H9 (cell line): ENCODE measurements around the gene CAB39. TPM values are rescaled to one million over a fixed set of nuclear protein-coding genes. Genes with fewer than 3 reads are reported as not detected.

Experiments
- DNase-seq: peaks from one replicate; pipeline ENCODE4 v3.0.0-alpha.2; 2017
- H2AFZ ChIP-seq: one replicate; pipeline ENCODE4 v1.6.1; 2013; ENCODE audit warnings: mild to moderate bottlenecking, low read length, control low read depth, moderate library complexity
- H2AK5ac ChIP-seq: 2 replicates; pipeline ENCODE4 v1.6.1; 2013; ENCODE audit warnings: low read length, control low read depth, mixed read lengths; ENCODE audit not compliant: insufficient read length
- H2BK120ac ChIP-seq: one replicate; pipeline ENCODE4 v1.6.1; 2013; ENCODE audit warnings: low read depth, mild to moderate bottlenecking, low read length, control low read depth, inconsistent platforms; ENCODE audit not compliant: poor library complexity, severe bottlenecking
- H2BK12ac ChIP-seq: 2 replicates; pipeline ENCODE4 v1.6.1; 2013; ENCODE audit warnings: low read length, control low read depth, mixed read lengths, low read depth; ENCODE audit not compliant: insufficient read length
- H2BK15ac ChIP-seq: 2 replicates; pipeline ENCODE4 v1.6.1; 2013; ENCODE audit warnings: low read depth, low read length, control low read depth
- H2BK20ac ChIP-seq: one replicate; pipeline ENCODE4 v1.6.1; 2013; ENCODE audit warnings: low read depth, mild to moderate bottlenecking, low read length, control low read depth, inconsistent platforms; ENCODE audit not compliant: poor library complexity, severe bottlenecking
- H2BK5ac ChIP-seq: 2 replicates; pipeline ENCODE4 v1.6.1; 2013; ENCODE audit warnings: low read length, control low read depth, mixed read lengths; ENCODE audit not compliant: insufficient read length
- H3K14ac ChIP-seq: 2 replicates; pipeline ENCODE4 v1.6.1; 2013; ENCODE audit warnings: low read length, control low read depth; ENCODE audit not compliant: insufficient read depth
- H3K18ac ChIP-seq: 2 replicates; pipeline ENCODE4 v1.6.1; 2013; ENCODE audit warnings: low read depth, mild to moderate bottlenecking, mixed read lengths, low read length, control low read depth; ENCODE audit not compliant: insufficient read length
- H3K23ac ChIP-seq: 2 replicates; pipeline ENCODE4 v1.6.1; 2013; ENCODE audit warnings: low read length, control low read depth, mixed read lengths, low read depth; ENCODE audit not compliant: insufficient read length
- H3K23me2 ChIP-seq: 2 replicates; pipeline ENCODE4 v1.6.1; 2013; ENCODE audit warnings: low read depth, mild to moderate bottlenecking, mixed read lengths, low read length, control low read depth; ENCODE audit not compliant: insufficient read length, poor library complexity, severe bottlenecking
- H3K27ac ChIP-seq: 2 replicates; pipeline ENCODE4 v1.5.1; 2013; ENCODE audit warnings: low read length, control low read depth, mixed read lengths, low read depth; ENCODE audit not compliant: insufficient read length
- H3K27me3 ChIP-seq: 2 replicates; pipeline ENCODE4 v1.6.1; 2013; ENCODE audit warnings: low read length, control low read depth, inconsistent platforms; ENCODE audit not compliant: insufficient read depth
- H3K4ac ChIP-seq: 2 replicates; pipeline ENCODE4 v1.6.1; 2013; ENCODE audit warnings: low read depth, mild to moderate bottlenecking, control low read depth, inconsistent platforms, low read length, moderate library complexity
- H3K4me1 ChIP-seq: 2 replicates; pipeline ENCODE4 v1.6.1; 2013; ENCODE audit warnings: low read length, control low read depth, inconsistent platforms; ENCODE audit not compliant: insufficient read depth
- H3K4me2 ChIP-seq: 2 replicates; pipeline ENCODE4 v1.6.1; 2013; ENCODE audit warnings: low read length, control low read depth, mixed read lengths; ENCODE audit not compliant: insufficient read length, insufficient read depth
- H3K56ac ChIP-seq: 2 replicates; pipeline ENCODE4 v1.6.1; 2013; ENCODE audit warnings: low read depth, mild to moderate bottlenecking, mixed read lengths, low read length, control low read depth; ENCODE audit not compliant: insufficient read length
- H3K79me1 ChIP-seq: 2 replicates; pipeline ENCODE4 v1.6.1; 2013; ENCODE audit warnings: low read depth, mild to moderate bottlenecking, moderate library complexity, low read length, control low read depth, inconsistent platforms; ENCODE audit not compliant: insufficient read depth, poor library complexity, severe bottlenecking
- H3K79me2 ChIP-seq: 2 replicates; pipeline ENCODE4 v1.6.1; 2013; ENCODE audit warnings: low read length, control low read depth, inconsistent platforms; ENCODE audit not compliant: insufficient read depth
- H3K9ac ChIP-seq: 2 replicates; pipeline ENCODE4 v1.6.1; 2013; ENCODE audit warnings: low read length, control low read depth, mixed read lengths; ENCODE audit not compliant: insufficient read length; ENCODE audit errors: extremely low read depth
- H3K9me3 ChIP-seq: one replicate; pipeline ENCODE4 v1.6.1; 2013; ENCODE audit warnings: low read depth, low read length, inconsistent platforms; ENCODE audit not compliant: control insufficient read depth
- H3T11ph ChIP-seq: one replicate; pipeline ENCODE4 v1.6.1; 2013; ENCODE audit warnings: mild to moderate bottlenecking, low read length, control low read depth, inconsistent platforms
- H4K20me1 ChIP-seq: one replicate; pipeline ENCODE4 v1.6.1; 2013; ENCODE audit not compliant: control insufficient read depth, insufficient read length, insufficient read depth
- H4K5ac ChIP-seq: 2 replicates; pipeline ENCODE4 v1.6.1; 2013; ENCODE audit warnings: low read depth, mild to moderate bottlenecking, mixed read lengths, low read length, control low read depth; ENCODE audit not compliant: insufficient read length
- H4K8ac ChIP-seq: replicated peaks from 2 replicates; pipeline ENCODE4 v1.6.1; 2013; ENCODE audit warnings: low read length, control low read depth, mixed read lengths, low read depth; ENCODE audit not compliant: insufficient read length
- H4K91ac ChIP-seq: 2 replicates; pipeline ENCODE4 v1.6.1; 2013; ENCODE audit warnings: low read depth, mild to moderate bottlenecking, moderate library complexity, mixed read lengths, low read length, control low read depth; ENCODE audit not compliant: insufficient read length
- H3K27ac Mint-ChIP-seq, 3 experiments: 2 replicates in 2 of 3; 3 replicates in 1 of 3; pipeline ENCODE4 v1.8.0; 2020 to 2021; ENCODE audit warnings: mixed read lengths in 3 of 3, mild to moderate bottlenecking in 1 of 3, moderate library complexity in 1 of 3
- H3K27me3 Mint-ChIP-seq: 2 replicates; pipeline ENCODE4 v1.8.0; 2021; ENCODE audit warnings: low read depth, mild to moderate bottlenecking, moderate library complexity, mixed read lengths
- H3K36me3 Mint-ChIP-seq, 3 experiments: 2 replicates in 2 of 3; 3 replicates in 1 of 3; pipeline ENCODE4 v1.8.0; 2020 to 2021; ENCODE audit warnings: low read depth in 3 of 3, mixed read lengths in 3 of 3; ENCODE audit not compliant: insufficient read depth in 1 of 3
- H3K4me1 Mint-ChIP-seq, 2 experiments: 2 replicates each; pipeline ENCODE4 v1.8.0; 2020; ENCODE audit warnings: mixed read lengths in 2 of 2
- H3K4me3 Mint-ChIP-seq, 2 experiments: 2 replicates in 1 of 2; 3 replicates in 1 of 2; pipeline ENCODE4 v1.8.0; 2020 to 2021; ENCODE audit warnings: mild to moderate bottlenecking in 2 of 2, mixed read lengths in 2 of 2, moderate library complexity in 1 of 2
- H3K9me3 Mint-ChIP-seq, 2 experiments: 2 replicates in 1 of 2; 3 replicates in 1 of 2; pipeline ENCODE4 v1.8.0; 2020; ENCODE audit warnings: mild to moderate bottlenecking in 2 of 2, mixed read lengths in 2 of 2, moderate library complexity in 1 of 2
- CTCF ChIP-seq: fragments of 200-600 bp; sonication (generic); conservative IDR thresholded peaks from 3 replicates; pipeline ENCODE4 v1.8.0; 2021; ENCODE audit warnings: antibody characterized with exemption, mild to moderate bottlenecking
- WGBS: extraction: QIAGEN DNeasy Blood & Tissue Kit; methylation state at CpG from one replicate; pipeline ENCODE4 v1.1.7; 2013; ENCODE audit warnings: missing lambda C conversion rate, low lambda C conversion rate, mixed read lengths; ENCODE audit not compliant: insufficient read length; ENCODE audit errors: extremely low coverage; 5-methylcytosine and 5-hydroxymethylcytosine counted together
- total RNA-seq: library from RNA; stranded (reverse); gene quantifications from 2 replicates; pipeline ENCODE4 v1.2.1, GENCODE V29; 2021

Gene CAB39
- total RNA-seq, 1 experiment from 2014 or later = 42.7 TPM

DNA sequence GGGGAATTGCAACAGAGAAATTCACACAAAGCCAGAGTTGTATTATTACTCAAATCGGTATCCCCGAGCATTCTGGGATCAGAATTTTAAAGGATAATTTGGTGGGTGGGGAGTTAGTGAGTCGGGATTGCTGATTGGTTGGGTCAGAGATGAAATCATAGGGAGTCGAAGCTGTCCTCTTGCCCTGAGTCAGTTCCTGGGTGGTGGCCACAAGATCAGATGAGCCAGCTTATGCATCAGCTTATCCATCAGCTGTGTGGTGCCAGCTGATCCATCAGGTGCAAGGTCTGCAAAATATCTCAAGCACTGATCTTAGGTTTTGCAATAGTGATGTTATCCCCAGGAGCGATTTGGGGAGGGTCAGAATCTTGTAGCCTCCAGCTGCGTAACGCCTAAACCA, 117.8 kb downstream of the CAB39 start:
- Histone ChIP-seq H3K14ac (no peak overlapping the region), H2AFZ (no peak overlapping the region), H2BK5ac (no peak overlapping the region), H3K27ac (no peak overlapping the region), H3K4me1 (no peaks in the 10 kb centered on the region), H2BK20ac (no peak overlapping the region), H3K79me1 (no peaks in the 10 kb centered on the region), H2BK12ac (no peak overlapping the region), H4K5ac (no peak overlapping the region), H3K4ac (no peak overlapping the region), H2AK5ac (no peak overlapping the region), H4K8ac (no peak overlapping the region), H3K79me2 (no peaks in the 10 kb centered on the region), H2BK15ac (no peak overlapping the region), H3K56ac (no peak overlapping the region), H3K23me2 (no peaks in the 10 kb centered on the region), H3K9ac (no peak overlapping the region), H3K9me3 (no peaks in the 10 kb centered on the region), H3K18ac (no peak overlapping the region), H3K23ac (no peak overlapping the region), H3K4me2 (no peak overlapping the region), H3T11ph (no peak overlapping the region), H4K20me1 (no peaks in the 10 kb centered on the region), H2BK120ac (no peak overlapping the region), H3K27me3 (no peaks in the 10 kb centered on the region), H4K91ac (no peak overlapping the region)
- DNase-seq = no peak
- TF ChIP-seq CTCF = no peak
- H3K36me3 Mint-ChIP-seq = no peaks in the 10 kb centered on the region
- no CpG with 5 or more reads among the region's 7 CpGs for WGBS
- no peak overlapping the region; a peak in 1 of 7 replicates for H3K27ac Mint-ChIP-seq
- peaks cover 8% of the 10 kb centered on the region for H3K27me3 Mint-ChIP-seq
- H3K4me1 Mint-ChIP-seq = 0 out of 4 replicates have a peak, but pooled peaks cover 0 to 2% of the 10 kb centered on the region in 2 experiments
- no peaks in the 10 kb centered on the region for H3K9me3 Mint-ChIP-seq
- H3K4me3 Mint-ChIP-seq = no peak overlapping the region
